Tibial nerve (tissue), 4 donors: ENCODE data around the gene SHLD1.

Experiments
- CTCF ChIP-seq, 5 experiments: fragments of 200-600 bp in 3 of 5; fragments of 450-650 bp in 2 of 5; sonication (generic) in 3 of 5; IDR thresholded peaks; one replicate each; pipeline ENCODE4 v1.5.1; 2016 to 2019; ENCODE audit warnings: antibody characterized with exemption in 5 of 5, mild to moderate bottlenecking in 3 of 5, moderate library complexity in 2 of 5
- EP300 ChIP-seq, 2 donors: sonication (generic); formaldehyde crosslinking; IDR thresholded peaks; one replicate each; pipeline ENCODE4 v1.6.1; 2017; ENCODE audit warnings: antibody characterized with exemption in 2 of 2, mild to moderate bottlenecking in 1 of 2

- TF ChIP-seq CTCF (IDR thresholded peaks at IDR 0.05): no peak
- TF ChIP-seq EP300 (IDR thresholded peaks at IDR 0.05): no peak
Observed at GRCh38 chr20:5714261-5715041, 35.8 kb upstream of the SHLD1 start.
